ENCODE data around the gene METRN. TPM values are rescaled to one million over a fixed set of nuclear protein-coding genes. Genes with fewer than 3 reads are reported as not detected.
"Not testable (repeated sequence)": the region's sequence is repeated elsewhere in the genome, so short reads cannot be mapped to it uniquely, and the experiment has no call there.

The METRN gene
- total and polyA plus RNA-seq, 2 experiments from 2014 or later: 21.6 to 98.1 TPM

DNA sequence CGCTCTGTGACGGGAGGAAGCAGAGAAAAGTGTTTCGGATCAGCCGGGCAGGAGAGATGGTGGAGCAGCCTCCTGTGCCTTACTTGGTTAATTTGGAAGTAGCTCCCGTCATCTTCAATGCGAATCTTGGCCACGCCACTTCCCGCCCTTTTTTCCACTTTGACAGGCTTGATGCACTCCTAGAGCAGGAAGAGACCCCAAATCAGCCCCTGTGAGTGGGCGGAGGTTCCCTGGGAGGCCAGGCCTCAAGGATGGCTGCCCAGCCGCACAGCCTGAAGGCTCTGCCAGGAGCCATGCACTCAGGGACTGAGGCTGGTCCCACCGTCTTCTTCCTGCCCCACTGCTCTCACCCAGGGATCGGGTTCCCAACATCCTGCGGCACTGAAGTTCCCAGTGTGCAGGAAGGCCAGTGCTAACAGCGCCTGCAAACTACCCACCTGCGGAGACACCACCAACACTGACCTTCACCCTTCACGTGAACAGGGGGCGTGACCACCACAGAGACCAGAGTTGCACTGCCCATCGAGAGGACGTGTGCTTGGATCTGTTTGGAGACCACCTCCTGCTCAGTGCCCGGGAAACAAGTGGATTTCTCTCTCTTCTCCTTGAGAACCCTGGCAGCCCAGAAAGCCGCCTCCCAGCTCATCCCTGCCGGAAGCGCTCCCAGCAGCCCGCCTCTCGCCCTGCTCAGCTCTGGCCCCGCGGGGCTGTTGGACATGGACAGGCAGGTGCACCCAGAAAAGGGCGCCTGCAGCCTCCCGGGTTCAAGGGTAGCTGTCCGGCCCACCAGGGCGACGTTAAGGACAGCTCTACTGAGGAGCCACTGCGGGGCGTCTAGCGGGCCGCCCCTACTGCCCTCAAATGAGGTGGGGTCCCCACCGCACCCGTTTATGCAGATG is 24.9 kb downstream of the METRN start:
- Histone ChIP-seq H4K20me1 (ENCODE audit: insufficient read depth) (no peaks in the 10 kb centered on the region), H3K9me3 (ENCODE audit: low read depth) (no peaks in the 10 kb centered on the region), H3K27ac (no peak overlapping the region), H3K4me2 (ENCODE audit: unreplicated experiment) (peak overlapping the region; percentile 92), H3K27me3 (replicated peaks; ENCODE audit: insufficient read depth) (no peaks in the 10 kb centered on the region), H3K79me2 (ENCODE audit: insufficient read depth) (no peaks in the 10 kb centered on the region; the same call in 1 of the 2 replicates), H3K9ac (peak overlapping the region; percentile 86), H3K9me2 (ENCODE audit: insufficient read depth) (no peaks in the 10 kb centered on the region), H3K36me3 (ENCODE audit: low read depth) (no peaks in the 10 kb centered on the region), H3K4me1 (ENCODE audit: insufficient read depth) (no peaks in the 10 kb centered on the region; the same call in 1 of the 2 replicates), H3K4me3 (peak overlapping the region; percentile 89), H3F3A (ENCODE audit: insufficient read depth) (no peaks in the 10 kb centered on the region), H2AFZ (peak overlapping the region; percentile 97)
- DNase-seq: no peak
- TF ChIP-seq EZH2 (IDR thresholded peaks at IDR 0.05; ENCODE audit: insufficient read depth, poor library complexity, severe bottlenecking) (no peak), EZH2phosphoT487 (IDR thresholded peaks at IDR 0.05; ENCODE audit: insufficient read depth, low read depth) (no peak)
- in situ Hi-C loops (cut with MboI): no loop called here
- WGBS, 2 experiments (ENCODE audit: low coverage in 1 of 2, low lambda C conversion rate in 2 of 2, missing lambda C conversion rate in 2 of 2): 43 to 44% methylated on average over 37 to 38 of the region's 38 CpGs

DNA sequence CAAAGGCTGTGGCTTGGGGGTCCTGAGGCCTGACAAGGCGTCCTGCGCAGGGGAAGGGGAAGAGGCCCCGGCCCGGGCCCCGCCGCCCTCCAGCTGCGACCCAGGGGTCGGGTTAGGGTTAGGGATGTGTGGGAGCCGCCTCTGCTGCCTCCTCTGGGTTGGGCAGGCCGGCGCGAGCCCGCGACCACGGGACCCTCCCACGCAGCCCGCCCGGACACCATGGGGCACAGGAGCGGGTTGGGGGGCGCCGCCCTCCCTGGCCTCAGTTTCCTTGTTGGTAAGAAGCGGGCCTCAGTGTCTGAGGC is 25.5 kb downstream of the METRN start:
- Histone ChIP-seq H3F3A (ENCODE audit: insufficient read depth) (no peaks in the 10 kb centered on the region), H3K4me3 (peak overlapping the region; percentile 89), H3K36me3 (ENCODE audit: low read depth) (no peaks in the 10 kb centered on the region), H3K4me1 (ENCODE audit: insufficient read depth) (no peaks in the 10 kb centered on the region; the same call in 1 of the 2 replicates), H3K9ac (peak overlapping the region; percentile 86), H3K79me2 (ENCODE audit: insufficient read depth) (no peaks in the 10 kb centered on the region; the same call in 1 of the 2 replicates), H3K27me3 (replicated peaks; ENCODE audit: insufficient read depth) (no peaks in the 10 kb centered on the region), H3K4me2 (ENCODE audit: unreplicated experiment) (peak overlapping the region; percentile 92), H3K9me2 (ENCODE audit: insufficient read depth) (no peaks in the 10 kb centered on the region), H4K20me1 (ENCODE audit: insufficient read depth) (no peaks in the 10 kb centered on the region), H3K27ac (no peak overlapping the region), H3K9me3 (ENCODE audit: low read depth) (no peaks in the 10 kb centered on the region), H2AFZ (peak overlapping the region; percentile 97)
- DNase-seq: peak; percentile 40
- 0 to 2% methylated on average over 11 to 21 of the region's 22 CpGs for WGBS, 2 experiments (ENCODE audit: low coverage in 1 of 2, low lambda C conversion rate in 2 of 2, missing lambda C conversion rate in 2 of 2)
- TF ChIP-seq EZH2phosphoT487 (IDR thresholded peaks at IDR 0.05; ENCODE audit: insufficient read depth, low read depth) (no peak), EZH2 (IDR thresholded peaks at IDR 0.05; ENCODE audit: insufficient read depth, poor library complexity, severe bottlenecking) (no peak)
- in situ Hi-C loops (cut with MboI): no loop called here

DNA sequence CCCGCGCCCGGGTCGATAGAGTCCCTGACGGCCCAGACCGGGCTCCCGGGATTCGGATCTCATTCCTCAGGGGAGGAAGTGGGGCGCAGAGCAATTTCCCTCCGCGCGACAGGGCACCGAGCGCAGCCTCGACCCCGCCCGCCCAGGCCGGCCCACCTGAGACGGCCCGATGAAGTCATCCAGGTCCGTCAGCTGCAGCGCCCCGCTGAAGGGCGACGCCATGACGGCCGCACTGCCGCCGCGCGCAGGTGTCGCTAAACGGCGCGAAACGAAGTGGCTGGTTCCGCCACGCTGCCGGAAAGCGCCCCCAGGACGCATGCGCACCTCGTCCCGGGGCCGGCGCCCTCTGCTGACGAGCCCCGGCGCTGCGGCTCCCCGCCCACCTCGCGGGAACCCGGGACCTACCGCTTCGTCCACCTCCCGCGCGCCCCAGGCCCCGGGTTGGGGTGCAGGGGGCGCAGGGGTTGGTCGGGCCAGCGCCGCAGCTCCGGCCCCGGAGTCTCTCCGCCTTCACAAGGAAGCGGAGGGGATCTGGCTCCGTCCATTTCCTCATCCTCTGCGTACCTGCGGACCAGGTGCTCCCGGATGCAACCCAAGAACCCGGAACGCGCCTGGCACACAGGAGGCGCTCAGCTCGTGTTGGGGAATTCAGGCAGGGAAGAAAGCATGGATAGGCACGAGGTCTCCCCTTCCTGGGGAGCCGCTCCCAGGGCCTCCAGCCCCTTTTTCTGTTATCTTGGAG is 26.0 kb downstream of the METRN start, which contains the start of gene CIAO3:
Gene CIAO3, minus strand, starts transcription at position 234 of the 742 bp plus-strand sequence. Its CDS starts 12 bp downstream, at position 222.
- peak within 1 kb of the TSS; percentile 86 for H3K9ac ChIP-seq
- H4K20me1 ChIP-seq (ENCODE audit: insufficient read depth): no peaks in the 10 kb centered on the region
- peak within 1 kb of the TSS; percentile 89 for H3K4me3 ChIP-seq
- no peaks in the 10 kb centered on the region for H3K9me3 ChIP-seq (ENCODE audit: low read depth)
- in situ Hi-C loops (cut with MboI): no loop called here
- H2AFZ ChIP-seq: peak within 1 kb of the TSS; percentile 97
- TF ChIP-seq EZH2phosphoT487 (IDR thresholded peaks at IDR 0.05; ENCODE audit: insufficient read depth, low read depth) (no peak), EZH2 (IDR thresholded peaks at IDR 0.05; ENCODE audit: insufficient read depth, poor library complexity, severe bottlenecking) (no peak)
- no peak within 1 kb of the TSS for H3K27ac ChIP-seq
- WGBS, 2 experiments (ENCODE audit: low coverage in 1 of 2, low lambda C conversion rate in 2 of 2, missing lambda C conversion rate in 2 of 2): 3 to 5% methylated on average over 47 to 58 of the region's 79 CpGs
- H3K27me3 ChIP-seq (replicated peaks; ENCODE audit: insufficient read depth): no peaks in the 10 kb centered on the region
- no peaks in the 10 kb centered on the region; the same call in 1 of the 2 replicates for H3K79me2 ChIP-seq (ENCODE audit: insufficient read depth)
- DNase-seq: peak; percentile 96
- H3K4me2 ChIP-seq (ENCODE audit: unreplicated experiment): peak within 1 kb of the TSS; percentile 92
- H3K36me3 ChIP-seq (ENCODE audit: low read depth): no peaks in the 10 kb centered on the region
- no peaks in the 10 kb centered on the region; the same call in 1 of the 2 replicates for H3K4me1 ChIP-seq (ENCODE audit: insufficient read depth)
- no peaks in the 10 kb centered on the region for H3K9me2 ChIP-seq (ENCODE audit: insufficient read depth)
- H3F3A ChIP-seq (ENCODE audit: insufficient read depth): no peaks in the 10 kb centered on the region

DNA sequence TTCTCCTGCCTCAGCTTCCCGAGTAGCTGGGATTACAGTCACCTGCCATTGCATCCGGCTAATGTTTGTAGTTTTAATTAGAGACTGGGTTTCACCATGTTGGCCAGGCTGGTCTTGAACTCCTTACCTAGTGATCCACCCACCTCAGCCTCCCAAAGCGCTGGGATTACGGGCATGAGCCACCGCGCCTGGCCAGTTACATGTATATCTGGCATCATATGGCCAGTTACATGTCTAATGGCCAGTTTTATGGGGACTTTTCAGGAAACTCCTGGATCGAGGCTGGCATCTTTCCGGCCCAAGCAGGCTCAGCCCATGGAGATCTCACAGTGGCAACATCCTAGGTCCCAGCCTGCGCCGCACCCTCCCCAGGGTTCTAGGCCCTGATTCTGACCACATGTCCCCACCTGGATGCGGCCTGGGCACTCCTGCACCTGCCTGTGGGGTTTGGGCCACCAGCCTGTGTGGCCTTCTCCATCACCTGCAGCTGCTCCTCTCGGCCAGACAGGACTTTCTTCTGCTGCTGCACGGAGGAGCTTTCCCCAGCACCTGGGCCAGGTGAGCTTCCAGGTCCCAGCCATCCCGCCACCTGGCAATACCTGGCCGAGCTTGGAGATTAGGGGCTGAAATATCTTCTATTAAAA is 27.2 kb downstream of the METRN start:
- H3K9ac ChIP-seq: no peak overlapping the region
- no peaks in the 10 kb centered on the region for H3K9me2 ChIP-seq (ENCODE audit: insufficient read depth)
- WGBS, 2 experiments (ENCODE audit: low coverage in 1 of 2, low lambda C conversion rate in 2 of 2, missing lambda C conversion rate in 2 of 2): 89 to 90% methylated on average over 15 of the region's 15 CpGs
- TF ChIP-seq EZH2phosphoT487 (IDR thresholded peaks at IDR 0.05; ENCODE audit: insufficient read depth, low read depth) (no peak), EZH2 (IDR thresholded peaks at IDR 0.05; ENCODE audit: insufficient read depth, poor library complexity, severe bottlenecking) (no peak)
- DNase-seq: no peak
- no peak overlapping the region for H3K4me3 ChIP-seq
- H3K27me3 ChIP-seq (replicated peaks; ENCODE audit: insufficient read depth): no peaks in the 10 kb centered on the region
- H3F3A ChIP-seq (ENCODE audit: insufficient read depth): no peaks in the 10 kb centered on the region
- H3K9me3 ChIP-seq (ENCODE audit: low read depth): no peaks in the 10 kb centered on the region
- in situ Hi-C loops (cut with MboI): no loop called here
- no peak overlapping the region for H2AFZ ChIP-seq
- H4K20me1 ChIP-seq (ENCODE audit: insufficient read depth): no peaks in the 10 kb centered on the region
- no peaks in the 10 kb centered on the region for H3K36me3 ChIP-seq (ENCODE audit: low read depth)
- no peaks in the 10 kb centered on the region; the same call in 1 of the 2 replicates for H3K4me1 ChIP-seq (ENCODE audit: insufficient read depth)
- no peaks in the 10 kb centered on the region; the same call in 1 of the 2 replicates for H3K79me2 ChIP-seq (ENCODE audit: insufficient read depth)
- no peak overlapping the region for H3K4me2 ChIP-seq (ENCODE audit: unreplicated experiment)
- H3K27ac ChIP-seq: no peak overlapping the region

DNA sequence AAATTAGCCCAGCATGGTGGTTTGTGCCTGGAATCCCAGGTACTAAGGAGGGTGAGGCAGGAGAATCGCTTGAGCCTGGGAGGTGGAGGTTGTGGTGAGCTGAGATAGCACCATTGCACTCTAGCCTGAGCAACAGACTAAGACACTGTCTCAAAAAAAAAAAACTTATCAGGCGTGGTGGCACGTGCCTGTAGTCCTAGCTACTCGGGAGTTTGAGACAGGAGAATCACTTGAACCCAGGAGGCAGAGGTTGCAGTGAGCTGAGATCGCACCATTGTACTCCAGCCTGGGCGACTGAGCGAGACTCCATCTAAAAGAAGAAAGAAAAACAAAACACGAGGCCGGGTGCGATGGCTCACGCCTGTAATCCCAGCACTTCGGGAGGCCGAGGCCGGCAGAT is 28.0 kb downstream of the METRN start:
- H2AFZ ChIP-seq; H3K36me3 ChIP-seq (ENCODE audit: low read depth); H3K27ac ChIP-seq; H3K9me3 ChIP-seq (ENCODE audit: low read depth); H3K4me1 ChIP-seq (ENCODE audit: insufficient read depth); H3K4me3 ChIP-seq; H3K4me2 ChIP-seq (ENCODE audit: unreplicated experiment); H4K20me1 ChIP-seq (ENCODE audit: insufficient read depth); H3K9me2 ChIP-seq (ENCODE audit: insufficient read depth); H3K79me2 ChIP-seq (ENCODE audit: insufficient read depth); H3F3A ChIP-seq (ENCODE audit: insufficient read depth); DNase-seq; H3K9ac ChIP-seq; in situ Hi-C loops (cut with MboI); H3K27me3 ChIP-seq (replicated peaks; ENCODE audit: insufficient read depth): not testable (repeated sequence)
- 67 to 68% methylated on average over 14 of the region's 14 CpGs for WGBS, 2 experiments (ENCODE audit: low coverage in 1 of 2, low lambda C conversion rate in 2 of 2, missing lambda C conversion rate in 2 of 2)
